ENCODE results near the gene UIMC1. TPM values are rescaled to one million over a fixed set of nuclear protein-coding genes. Genes with fewer than 3 reads are reported as not detected.

The UIMC1 gene
- total RNA-seq, 1 donor from 2014 or later, result 52.5 TPM

Other genes with a start within 250 kb of the UIMC1 start
- not detected for gene UNC5A, start 196.2 kb downstream of the UIMC1 start, total RNA-seq
- gene HK3, start 107.4 kb downstream of the UIMC1 start, total RNA-seq, result 5.6 TPM
- gene ZNF346, start 15.9 kb upstream of the UIMC1 start, total RNA-seq, result 26.2 TPM
- gene FGFR4, start 80.1 kb upstream of the UIMC1 start, total RNA-seq, result 6.4 TPM
- gene NSD1, start 127.0 kb upstream of the UIMC1 start, total RNA-seq, result 118 TPM